Sigmoid colon (tissue), 4 donors: Measurements from ENCODE around the gene CD300A.

Experiments
- CTCF ChIP-seq, 4 experiments: fragments of 450-650 bp in 3 of 4; fragments of 200-600 bp in 1 of 4; IDR thresholded peaks; one replicate each; pipeline ENCODE4 v1.5.1; 2016 to 2019; ENCODE audit warnings: antibody characterized with exemption in 4 of 4, mild to moderate bottlenecking in 3 of 4, moderate library complexity in 2 of 4
- EP300 ChIP-seq, 4 donors: sonication (generic); formaldehyde crosslinking; IDR thresholded peaks; one replicate each; pipeline ENCODE4 v1.6.1; 2017; ENCODE audit warnings: antibody characterized with exemption in 4 of 4
- POLR2A ChIP-seq, 2 donors: fragments of 450-650 bp; IDR thresholded peaks; one replicate each; pipeline ENCODE4 v1.6.1; 2016; ENCODE audit warnings: antibody characterized with exemption in 2 of 2, mild to moderate bottlenecking in 2 of 2, moderate library complexity in 2 of 2
- POLR2AphosphoS5 ChIP-seq, 4 donors: sonication (generic); formaldehyde crosslinking; IDR thresholded peaks; one replicate each; pipeline ENCODE4 v1.6.1; 2017; ENCODE audit warnings: antibody characterized with exemption in 4 of 4

- TF ChIP-seq CTCF (IDR thresholded peaks at IDR 0.05) (no peak), POLR2AphosphoS5 (IDR thresholded peaks at IDR 0.05) (no peak), POLR2A (IDR thresholded peaks at IDR 0.05) (no peak), EP300 (IDR thresholded peaks at IDR 0.05) (no peak)
Observed at GRCh38 chr17:74442291-74442669, 24.2 kb upstream of the CD300A start.
